HG03442 (cell line): ENCODE results near the gene LIMCH1.
"Not testable (repeated sequence)": the region's sequence is repeated elsewhere in the genome, so short reads cannot be mapped to it uniquely, and the experiment has no call there.

Source experiments
- ATAC-seq: cut with Tn5 transposase; IDR thresholded peaks from one replicate; pipeline ENCODE4 v1.9.1; 2021; ENCODE audit warnings: mild to moderate bottlenecking, moderate library complexity; ENCODE audit not compliant: unreplicated experiment

The LIMCH1 gene

GRCh38 chr4:41670982-41671381 lies 133.0 kb downstream of the LIMCH1 start:
- ATAC-seq: no peak

GRCh38 chr4:41678086-41678816 lies 140.3 kb downstream of the LIMCH1 start:
- ATAC-seq: no peak

- no peak for ATAC-seq
Observed at GRCh38 chr4:41678951-41679350, 141.0 kb downstream of the LIMCH1 start.

- no peak for ATAC-seq
Observed at GRCh38 chr4:41679991-41680390, 142.0 kb downstream of the LIMCH1 start.

- ATAC-seq: no peak
Observed at GRCh38 chr4:41681054-41681453, 143.1 kb downstream of the LIMCH1 start.

GRCh38 chr4:41683326-41683725 lies 145.4 kb downstream of the LIMCH1 start:
- no peak for ATAC-seq

GRCh38 chr4:41686893-41687292 lies 148.9 kb downstream of the LIMCH1 start:
- no peak for ATAC-seq

- no peak for ATAC-seq
Observed at GRCh38 chr4:41687971-41688370, 150.0 kb downstream of the LIMCH1 start.

- ATAC-seq: peak; percentile 90
Observed at GRCh38 chr4:41692717-41693345, 154.9 kb downstream of the LIMCH1 start.

GRCh38 chr4:41693629-41694028 lies 155.7 kb downstream of the LIMCH1 start:
- ATAC-seq: no peak

GRCh38 chr4:41696131-41696530 lies 158.2 kb downstream of the LIMCH1 start:
- ATAC-seq: no peak

GRCh38 chr4:41696763-41697162 lies 158.8 kb downstream of the LIMCH1 start:
- no peak for ATAC-seq

- ATAC-seq: no peak
Observed at GRCh38 chr4:41701983-41702382, 164.0 kb downstream of the LIMCH1 start.

GRCh38 chr4:41702770-41703169 lies 164.8 kb downstream of the LIMCH1 start:
- no peak for ATAC-seq

GRCh38 chr4:41703785-41704184 lies 165.8 kb downstream of the LIMCH1 start:
- no peak for ATAC-seq

GRCh38 chr4:41709844-41710481 lies 172.0 kb downstream of the LIMCH1 start:
- no peak for ATAC-seq

- not testable (repeated sequence) for ATAC-seq
Observed at GRCh38 chr4:41711654-41712053, 173.7 kb downstream of the LIMCH1 start.

- no peak for ATAC-seq
Observed at GRCh38 chr4:41712425-41712824, 174.5 kb downstream of the LIMCH1 start.

- no peak for ATAC-seq
Observed at GRCh38 chr4:41713768-41714167, 175.8 kb downstream of the LIMCH1 start.

- ATAC-seq: no peak
Observed at GRCh38 chr4:41714364-41715000, 176.5 kb downstream of the LIMCH1 start.

GRCh38 chr4:41715155-41715554 lies 177.2 kb downstream of the LIMCH1 start:
- ATAC-seq: no peak

- no peak for ATAC-seq
Observed at GRCh38 chr4:41718907-41719306, 180.9 kb downstream of the LIMCH1 start.
